ENCODE data around the gene SLC25A29.

Gene SLC25A29

DNA sequence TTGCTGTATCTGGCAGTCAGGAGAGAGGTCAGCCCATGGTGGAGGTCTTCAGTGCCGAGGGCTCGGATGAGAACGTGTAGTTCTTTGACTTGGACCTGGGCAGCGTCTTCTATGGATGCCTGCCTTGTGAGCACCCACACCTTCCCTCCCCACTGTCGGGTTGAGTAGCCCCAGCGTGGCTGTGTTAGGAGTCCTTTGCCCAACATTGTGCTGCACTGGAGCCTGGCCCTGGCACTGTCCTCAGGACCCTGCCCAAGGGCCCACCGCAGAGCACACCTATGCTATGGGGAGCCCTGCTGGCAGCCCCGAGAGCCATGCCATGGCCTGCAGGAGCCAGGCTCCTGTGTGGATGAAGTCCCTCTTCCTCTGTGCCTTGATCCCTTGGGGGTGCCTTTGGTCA is 26.7 kb downstream of the SLC25A29 start:
- TF ChIP-seq FOXM1 (IDR thresholded peaks at IDR 0.05; ENCODE audit: borderline replicate concordance, low read depth), result no peak
- no peak for TF ChIP-seq CREB1 (IDR thresholded peaks at IDR 0.05; ENCODE audit: low read depth)

GRCh38 chr14:100279133-100279532 is 27.1 kb downstream of the SLC25A29 start:
- TF ChIP-seq EP300 (IDR thresholded peaks at IDR 0.05; ENCODE audit: borderline replicate concordance) (no peak), TCF12 (IDR thresholded peaks at IDR 0.05; ENCODE audit: low read depth) (no peak), ZBTB7A (IDR thresholded peaks at IDR 0.05; ENCODE audit: low read depth) (no peak), RAD21 (IDR thresholded peaks at IDR 0.05; ENCODE audit: low read depth) (no peak), TEAD4 (IDR thresholded peaks at IDR 0.05) (no peak), YY1 (IDR thresholded peaks at IDR 0.05; ENCODE audit: low read depth) (no peak), EGR1 (IDR thresholded peaks at IDR 0.05) (no peak)
- TF ChIP-seq, protein P1, sequence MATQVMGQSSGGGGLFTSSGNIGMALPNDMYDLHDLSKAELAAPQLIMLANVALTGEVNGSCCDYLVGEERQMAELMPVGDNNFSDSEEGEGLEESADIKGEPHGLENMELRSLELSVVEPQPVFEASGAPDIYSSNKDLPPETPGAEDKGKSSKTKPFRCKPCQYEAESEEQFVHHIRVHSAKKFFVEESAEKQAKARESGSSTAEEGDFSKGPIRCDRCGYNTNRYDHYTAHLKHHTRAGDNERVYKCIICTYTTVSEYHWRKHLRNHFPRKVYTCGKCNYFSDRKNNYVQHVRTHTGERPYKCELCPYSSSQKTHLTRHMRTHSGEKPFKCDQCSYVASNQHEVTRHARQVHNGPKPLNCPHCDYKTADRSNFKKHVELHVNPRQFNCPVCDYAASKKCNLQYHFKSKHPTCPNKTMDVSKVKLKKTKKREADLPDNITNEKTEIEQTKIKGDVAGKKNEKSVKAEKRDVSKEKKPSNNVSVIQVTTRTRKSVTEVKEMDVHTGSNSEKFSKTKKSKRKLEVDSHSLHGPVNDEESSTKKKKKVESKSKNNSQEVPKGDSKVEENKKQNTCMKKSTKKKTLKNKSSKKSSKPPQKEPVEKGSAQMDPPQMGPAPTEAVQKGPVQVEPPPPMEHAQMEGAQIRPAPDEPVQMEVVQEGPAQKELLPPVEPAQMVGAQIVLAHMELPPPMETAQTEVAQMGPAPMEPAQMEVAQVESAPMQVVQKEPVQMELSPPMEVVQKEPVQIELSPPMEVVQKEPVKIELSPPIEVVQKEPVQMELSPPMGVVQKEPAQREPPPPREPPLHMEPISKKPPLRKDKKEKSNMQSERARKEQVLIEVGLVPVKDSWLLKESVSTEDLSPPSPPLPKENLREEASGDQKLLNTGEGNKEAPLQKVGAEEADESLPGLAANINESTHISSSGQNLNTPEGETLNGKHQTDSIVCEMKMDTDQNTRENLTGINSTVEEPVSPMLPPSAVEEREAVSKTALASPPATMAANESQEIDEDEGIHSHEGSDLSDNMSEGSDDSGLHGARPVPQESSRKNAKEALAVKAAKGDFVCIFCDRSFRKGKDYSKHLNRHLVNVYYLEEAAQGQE (IDR thresholded peaks at IDR 0.05; ENCODE audit: low read depth), result no peak
- TF ChIP-seq, protein P2, sequence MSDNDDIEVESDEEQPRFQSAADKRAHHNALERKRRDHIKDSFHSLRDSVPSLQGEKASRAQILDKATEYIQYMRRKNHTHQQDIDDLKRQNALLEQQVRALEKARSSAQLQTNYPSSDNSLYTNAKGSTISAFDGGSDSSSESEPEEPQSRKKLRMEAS (IDR thresholded peaks at IDR 0.05), result no peak

DNA sequence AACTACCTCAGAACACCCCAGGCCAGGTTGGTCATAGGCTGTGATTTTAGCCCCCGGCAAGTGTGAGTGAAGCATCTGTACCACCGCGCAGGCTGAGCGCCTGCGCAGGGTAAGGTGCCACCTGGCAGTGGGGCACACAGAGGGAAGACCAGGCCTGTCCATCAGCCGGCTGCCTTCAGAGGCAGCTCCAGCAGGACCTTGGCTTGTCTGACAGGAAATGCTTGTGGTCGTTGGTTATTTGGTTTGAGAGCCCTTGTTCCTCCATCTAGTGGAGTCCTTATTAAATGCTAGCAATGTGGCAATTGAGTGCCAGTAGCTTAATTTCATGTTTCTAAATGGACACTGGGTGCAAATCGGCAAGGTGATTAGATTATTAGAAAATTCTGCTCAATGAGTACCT is 27.5 kb downstream of the SLC25A29 start:
- TF ChIP-seq TAF1 (IDR thresholded peaks at IDR 0.05; ENCODE audit: low read depth), result no peak
- TF ChIP-seq FOXM1 (IDR thresholded peaks at IDR 0.05; ENCODE audit: borderline replicate concordance, low read depth), result no peak

DNA sequence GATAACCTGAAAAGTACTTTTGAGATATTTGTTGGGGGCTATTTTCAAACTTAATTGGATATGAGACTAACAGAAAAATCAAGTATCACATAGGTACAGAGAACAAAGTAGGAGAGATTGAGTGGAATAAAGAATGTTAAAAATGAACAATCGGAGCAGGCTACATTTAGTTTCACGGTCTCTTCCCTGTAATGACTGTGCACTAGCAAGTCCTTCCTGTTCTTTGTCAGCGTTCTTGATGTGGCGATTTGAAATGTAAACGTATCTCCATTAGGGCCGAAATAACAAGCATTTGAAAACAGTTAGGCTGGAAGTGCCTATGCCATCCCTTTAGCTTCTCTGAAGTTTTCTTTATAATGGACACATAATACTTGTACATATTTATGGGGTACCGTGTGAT is 31.0 kb downstream of the SLC25A29 start:
- TF ChIP-seq, protein P1 (IDR thresholded peaks at IDR 0.05; ENCODE audit: low read depth), result no peak
- no peak for TF ChIP-seq RAD21 (IDR thresholded peaks at IDR 0.05; ENCODE audit: low read depth)
- no peak for TF ChIP-seq TEAD4 (IDR thresholded peaks at IDR 0.05)
- no peak for TF ChIP-seq TCF12 (IDR thresholded peaks at IDR 0.05; ENCODE audit: low read depth)
- no peak for TF ChIP-seq YY1 (IDR thresholded peaks at IDR 0.05; ENCODE audit: low read depth)
- no peak for TF ChIP-seq FOXM1 (IDR thresholded peaks at IDR 0.05; ENCODE audit: borderline replicate concordance, low read depth)
- TF ChIP-seq EP300 (IDR thresholded peaks at IDR 0.05; ENCODE audit: borderline replicate concordance), result no peak
- no peak for TF ChIP-seq USF1 (IDR thresholded peaks at IDR 0.05)
- TF ChIP-seq EGR1 (IDR thresholded peaks at IDR 0.05), result no peak
- TF ChIP-seq, protein P2 (IDR thresholded peaks at IDR 0.05), result no peak
- no peak for TF ChIP-seq TAF1 (IDR thresholded peaks at IDR 0.05; ENCODE audit: low read depth)

DNA sequence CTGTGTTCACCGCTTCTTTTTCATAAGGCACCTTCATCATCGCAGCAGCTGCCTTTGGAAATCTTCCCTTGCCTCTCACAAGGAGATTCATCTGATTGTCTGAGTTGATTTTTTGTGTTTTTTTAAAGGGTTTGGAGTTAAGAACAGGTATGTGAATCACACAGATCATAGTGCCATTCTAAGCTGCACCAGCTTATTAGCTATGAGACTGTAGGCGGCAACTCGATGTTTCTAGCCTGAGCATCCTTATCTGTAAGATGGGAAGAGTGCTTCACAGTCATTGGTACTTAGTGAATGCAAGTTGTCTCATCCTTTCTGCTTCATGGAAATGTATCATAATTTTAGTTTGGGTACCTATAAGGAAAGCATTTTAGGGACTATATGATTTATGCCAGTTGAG is 32.0 kb downstream of the SLC25A29 start:
- TF ChIP-seq, protein P1 (IDR thresholded peaks at IDR 0.05; ENCODE audit: low read depth), result no peak
- TF ChIP-seq TCF12 (IDR thresholded peaks at IDR 0.05; ENCODE audit: low read depth), result no peak

GRCh38 chr14:100271247-100271939 is 34.9 kb downstream of the SLC25A29 start:
- TF ChIP-seq RAD21 (IDR thresholded peaks at IDR 0.05; ENCODE audit: low read depth), result peak; percentile 42
- no peak for TF ChIP-seq ZBTB7A (IDR thresholded peaks at IDR 0.05; ENCODE audit: low read depth)

Measured in Ishikawa (cell line).